GM19372 (cell line): ENCODE data around the gene SMIM33.
"Not testable (repeated sequence)": the region's sequence is repeated elsewhere in the genome, so short reads cannot be mapped to it uniquely, and the experiment has no call there.

Experiments
- ATAC-seq: cut with Tn5 transposase; IDR thresholded peaks from one replicate; pipeline ENCODE4 v1.9.1; 2021; ENCODE audit warnings: mild to moderate bottlenecking, low read depth, moderate library complexity; ENCODE audit not compliant: unreplicated experiment

The SMIM33 gene

GRCh38 chr5:139481580-139482049 is 10.8 kb downstream of the SMIM33 start:
- no peak for ATAC-seq

DNA sequence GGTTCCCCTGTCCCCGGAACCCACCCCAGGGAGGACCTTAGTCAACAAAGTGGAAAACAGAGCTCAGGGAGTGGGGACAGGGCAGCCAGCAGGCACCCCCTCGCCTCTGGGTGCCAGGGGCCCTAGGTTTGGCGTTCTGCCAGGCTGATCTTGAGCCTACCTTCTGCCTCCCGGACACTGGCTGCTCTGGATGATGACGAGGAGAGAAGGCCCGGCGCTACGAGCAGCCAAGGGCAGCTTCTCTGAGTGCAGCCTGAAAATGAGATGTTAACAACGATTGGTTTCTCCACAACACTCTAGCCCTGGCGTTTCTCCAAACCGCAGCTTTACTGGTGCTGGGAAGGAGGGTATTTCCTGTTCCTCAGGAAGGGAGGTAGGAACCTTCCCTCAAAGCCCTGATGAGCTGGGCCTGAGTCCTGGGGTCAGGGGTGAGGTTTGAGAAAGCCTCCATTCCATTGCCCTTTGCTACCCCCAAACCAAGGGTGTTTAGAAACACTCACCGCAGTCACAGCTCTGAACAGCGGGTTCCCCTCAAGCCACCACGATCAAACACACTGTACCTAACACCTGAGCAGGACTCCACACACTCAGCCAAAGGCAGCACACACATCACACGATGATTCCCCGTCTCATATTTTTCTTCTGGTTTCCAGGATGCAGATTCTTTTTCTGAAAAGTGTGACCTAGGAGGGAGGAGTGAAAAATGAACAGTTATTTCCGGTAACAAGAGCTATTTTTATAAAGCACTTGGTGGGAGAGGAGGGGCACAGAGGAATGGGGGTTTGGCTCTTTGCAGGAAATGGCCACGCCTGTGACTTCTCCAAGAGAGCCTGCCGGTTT is 11.5 kb downstream of the SMIM33 start, which contains the start of gene STING1:
TSS of gene STING1 (minus strand) at position 709 of the 840 bp plus-strand sequence. CDS start 1,054 bp downstream, outside the sequence.
- ATAC-seq, result no peak

- not testable (repeated sequence) for ATAC-seq
Measured at GRCh38 chr5:139482890-139483208, 12.0 kb downstream of the SMIM33 start.

GRCh38 chr5:139486201-139486600 is 15.4 kb downstream of the SMIM33 start:
- ATAC-seq, result no peak

DNA sequence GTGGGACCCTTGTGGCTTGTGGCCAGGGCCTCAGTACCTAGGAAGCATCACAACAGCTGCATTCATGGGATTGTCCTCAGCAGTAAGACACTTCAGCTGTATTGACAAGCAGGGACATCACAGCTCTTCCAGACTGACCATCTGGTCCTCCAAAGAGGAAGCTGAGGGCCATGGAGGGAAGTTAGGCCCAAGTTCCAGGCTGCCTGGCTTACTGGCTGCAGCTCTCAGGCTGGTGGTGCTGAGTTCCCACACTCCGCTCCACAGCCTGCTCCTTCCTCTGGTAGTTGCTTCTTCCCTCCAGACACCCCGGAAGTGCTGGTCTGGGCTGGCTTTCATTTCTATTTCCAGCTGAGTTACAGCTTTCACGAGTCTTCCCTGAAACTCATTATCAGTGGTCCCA is 17.5 kb downstream of the SMIM33 start:
- ATAC-seq, result no peak

GRCh38 chr5:139492700-139493192 is 21.9 kb downstream of the SMIM33 start:
- ATAC-seq, result no peak

- ATAC-seq, result no peak
Measured at GRCh38 chr5:139494256-139494655, 23.5 kb downstream of the SMIM33 start.

DNA sequence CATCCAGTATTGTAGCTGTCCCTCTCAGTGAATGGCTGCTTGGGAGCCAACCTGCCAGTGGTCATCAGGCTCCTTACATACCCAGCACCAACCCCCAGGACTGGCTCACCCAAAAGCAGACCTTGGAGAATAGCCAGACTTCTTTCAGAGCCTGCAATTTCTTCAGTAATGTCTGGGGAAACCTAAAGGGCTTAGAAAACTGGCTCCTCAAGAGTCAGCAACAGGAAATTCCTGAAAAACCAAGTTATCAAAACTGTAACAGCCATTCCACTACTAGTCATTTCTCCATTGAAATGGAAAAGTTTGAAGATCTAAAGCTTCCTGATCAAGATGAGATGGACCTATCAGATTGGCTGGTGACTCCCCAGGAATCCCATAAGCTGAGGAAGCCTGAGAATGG is 24.0 kb downstream of the SMIM33 start:
- ATAC-seq, result no peak

GRCh38 chr5:139495638-139496435 is 25.0 kb downstream of the SMIM33 start:
- no peak for ATAC-seq

- no peak for ATAC-seq
Measured at GRCh38 chr5:139501381-139501780, 30.6 kb downstream of the SMIM33 start.

DNA sequence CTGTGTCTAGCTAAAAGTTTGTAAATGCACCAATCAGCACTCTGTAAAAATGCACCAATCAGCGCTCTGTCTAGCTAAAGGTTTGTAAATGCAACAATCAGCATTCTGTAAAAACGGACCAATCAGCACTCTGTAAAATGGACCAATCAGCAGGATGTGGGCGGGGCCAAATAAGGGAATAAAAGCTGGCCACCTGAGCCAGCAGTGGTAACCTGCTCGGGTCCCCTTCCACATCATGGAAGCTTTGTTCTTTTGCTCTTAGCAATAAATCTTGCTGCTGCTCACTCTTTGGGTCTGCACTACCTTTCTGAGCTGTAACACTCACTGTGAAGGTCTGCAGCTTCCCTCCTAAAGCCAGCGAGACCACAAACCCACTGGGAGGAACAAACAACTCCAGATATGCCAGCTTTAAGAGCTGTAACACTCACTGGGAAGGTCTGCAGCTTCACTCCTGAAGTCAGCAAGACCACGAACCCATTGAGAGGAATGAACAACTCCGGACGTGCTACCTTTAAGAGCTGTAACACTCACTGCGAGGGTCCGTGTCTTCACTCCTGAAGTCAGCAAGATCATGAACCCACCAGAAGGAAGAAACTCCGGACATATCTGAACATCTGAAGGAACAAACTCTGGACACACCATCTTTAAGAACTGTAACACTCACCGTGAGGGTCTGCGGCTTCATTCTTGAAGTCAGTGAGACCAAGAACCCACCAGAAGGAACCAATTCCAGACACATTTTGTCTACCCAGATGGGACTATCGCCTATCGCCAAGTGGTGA is 32.4 kb downstream of the SMIM33 start:
- ATAC-seq, result not testable (repeated sequence)

- ATAC-seq, result not testable (repeated sequence)
Measured at GRCh38 chr5:139503879-139504278, 33.1 kb downstream of the SMIM33 start.

DNA sequence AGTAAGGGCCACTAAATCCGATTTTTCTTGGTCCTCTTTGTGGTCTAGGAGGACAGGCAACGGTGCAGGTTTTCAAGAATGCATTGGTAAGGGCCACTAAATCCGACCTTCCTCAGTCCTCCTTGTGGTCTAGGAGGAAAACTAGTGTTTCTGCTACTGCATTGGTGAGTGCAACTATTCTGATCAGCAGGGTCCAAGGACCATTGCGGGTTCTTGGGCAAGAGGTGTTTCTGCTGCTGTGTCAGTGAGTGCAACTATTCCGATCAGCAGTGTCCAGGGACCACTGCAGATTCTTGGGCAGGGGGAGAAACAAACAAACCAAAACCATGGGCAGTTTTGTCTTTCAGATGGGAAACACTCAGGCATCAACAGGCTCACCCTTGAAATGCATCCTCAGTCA is 33.9 kb downstream of the SMIM33 start:
- ATAC-seq, result not testable (repeated sequence)

- ATAC-seq, result no peak
Measured at GRCh38 chr5:139512786-139513390, 42.1 kb downstream of the SMIM33 start.

- not testable (repeated sequence) for ATAC-seq
Measured at GRCh38 chr5:139513434-139513833, 42.6 kb downstream of the SMIM33 start.

- no peak for ATAC-seq
Measured at GRCh38 chr5:139513852-139514485, 43.2 kb downstream of the SMIM33 start.

DNA sequence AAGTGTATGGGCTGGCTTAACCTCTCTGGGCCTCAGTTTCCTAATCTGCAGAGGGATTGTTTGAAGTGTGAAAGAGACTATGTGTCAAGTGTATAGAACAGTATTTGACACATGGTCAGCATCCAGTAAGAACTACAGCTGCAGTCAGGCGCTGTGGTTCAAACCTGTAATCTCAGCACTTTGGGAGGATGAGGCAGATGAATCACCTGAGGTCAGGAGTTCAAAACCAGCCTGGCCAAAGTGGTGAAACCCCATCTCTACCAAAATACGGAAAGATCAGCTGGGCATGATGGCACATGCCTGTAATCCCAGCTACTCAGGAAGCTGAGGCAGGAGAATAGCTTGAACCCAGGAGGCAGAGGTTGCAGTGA is 43.7 kb downstream of the SMIM33 start:
- no peak for ATAC-seq

DNA sequence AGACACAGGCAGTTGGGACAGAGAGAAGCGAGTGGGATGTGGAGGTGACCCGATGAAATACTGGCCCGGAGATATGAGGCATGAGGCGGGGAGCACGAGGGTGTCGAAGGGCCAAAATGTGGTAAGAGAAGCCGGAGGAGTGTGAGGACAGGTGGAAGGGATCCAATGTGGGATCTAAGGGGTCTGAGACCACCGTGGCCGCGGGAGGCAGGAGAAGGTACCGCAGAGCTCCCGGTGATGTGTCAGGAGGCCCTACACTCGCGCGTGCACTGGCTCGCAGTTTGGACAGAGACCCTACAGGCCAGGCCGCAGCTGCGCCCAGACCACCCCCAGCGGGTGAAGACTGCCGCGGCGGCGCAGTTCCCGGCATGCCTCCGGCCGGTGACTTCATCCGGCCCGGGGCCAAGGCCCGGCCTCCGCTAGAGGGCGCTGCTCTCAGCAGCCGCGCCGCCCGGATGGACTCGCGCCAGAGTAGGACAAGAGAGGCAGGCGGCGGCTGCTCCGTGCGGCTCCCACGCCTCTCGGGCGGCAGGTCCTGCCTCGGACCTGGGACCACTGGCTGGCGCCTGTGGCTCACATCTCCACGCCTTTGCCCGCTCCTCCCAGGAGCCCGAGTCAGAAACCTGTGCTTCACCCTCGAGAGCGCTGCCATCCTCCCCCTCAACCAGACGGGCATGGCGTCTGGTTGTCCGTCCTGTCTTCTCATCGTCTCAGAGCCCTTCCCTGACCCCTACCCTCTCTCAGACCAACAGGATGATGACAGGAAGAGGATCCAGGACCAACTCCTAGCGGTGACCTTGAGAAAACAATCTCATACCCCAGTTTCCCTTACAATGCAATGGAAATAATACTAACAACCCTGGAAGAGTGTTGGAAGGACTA is 47.1 kb downstream of the SMIM33 start:
- ATAC-seq, result peak; percentile 87
